T47D (cell line): Measurements from ENCODE around the gene DUSP22.

ENCODE experiments used
- DNase-seq, 2 experiments: peaks; one replicate each; pipeline versions ENCODE4 v3.0.0 to v3.0.0-alpha.2; 2011 to 2012; ENCODE audit warnings: low read depth in 1 of 2, low spot score in 1 of 2
- JUND ChIP-seq: IDR thresholded peaks from 2 replicates; pipeline ENCODE4 v1.6.1; 2012; ENCODE audit warnings: low read depth
- in situ Hi-C: cut with HindIII; loops from 2 replicates; pipeline ENCODE4 v1.10.0; 2016; ENCODE audit warnings: low sequenced_read_pairs, low pct_unique_long_range_greater_than_20kb

DUSP22 gene

DNA sequence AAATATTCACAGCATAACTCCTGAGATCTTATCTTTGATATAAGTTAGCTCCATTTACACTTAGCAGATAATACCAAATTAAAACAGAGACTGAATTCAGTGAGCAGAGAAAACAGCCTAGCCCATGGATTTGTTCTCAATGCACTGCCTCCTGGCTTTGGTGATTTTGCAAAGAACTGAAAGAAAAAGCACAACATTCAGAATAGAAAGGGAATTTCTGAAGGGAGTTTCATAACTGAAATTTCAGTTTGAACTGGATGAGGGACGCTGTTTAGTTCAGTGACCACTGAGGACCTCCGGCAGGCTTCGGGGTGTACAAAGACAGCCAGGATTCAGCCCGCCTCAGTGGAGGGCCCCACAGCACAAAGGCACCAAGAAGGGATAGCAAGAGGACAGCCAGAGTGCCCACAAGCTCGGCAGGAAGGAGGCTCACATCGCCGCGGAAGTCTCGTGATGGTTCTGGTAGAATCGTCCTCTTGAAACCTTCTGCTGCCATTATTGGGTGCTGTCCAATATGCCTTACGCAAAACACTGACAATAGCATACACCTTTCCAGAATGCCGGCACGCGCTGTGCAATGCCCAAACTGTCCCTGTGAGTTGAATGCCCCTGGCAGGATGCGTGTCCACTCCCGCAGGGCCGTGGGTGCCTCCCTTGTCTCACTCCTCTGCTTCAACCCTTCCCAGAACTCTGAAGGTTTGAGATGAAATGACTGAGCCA is 89.6 kb downstream of the DUSP22 start:
- in situ Hi-C loops = no loop called here
- no peak for TF ChIP-seq JUND
- no peak for DNase-seq

DNA sequence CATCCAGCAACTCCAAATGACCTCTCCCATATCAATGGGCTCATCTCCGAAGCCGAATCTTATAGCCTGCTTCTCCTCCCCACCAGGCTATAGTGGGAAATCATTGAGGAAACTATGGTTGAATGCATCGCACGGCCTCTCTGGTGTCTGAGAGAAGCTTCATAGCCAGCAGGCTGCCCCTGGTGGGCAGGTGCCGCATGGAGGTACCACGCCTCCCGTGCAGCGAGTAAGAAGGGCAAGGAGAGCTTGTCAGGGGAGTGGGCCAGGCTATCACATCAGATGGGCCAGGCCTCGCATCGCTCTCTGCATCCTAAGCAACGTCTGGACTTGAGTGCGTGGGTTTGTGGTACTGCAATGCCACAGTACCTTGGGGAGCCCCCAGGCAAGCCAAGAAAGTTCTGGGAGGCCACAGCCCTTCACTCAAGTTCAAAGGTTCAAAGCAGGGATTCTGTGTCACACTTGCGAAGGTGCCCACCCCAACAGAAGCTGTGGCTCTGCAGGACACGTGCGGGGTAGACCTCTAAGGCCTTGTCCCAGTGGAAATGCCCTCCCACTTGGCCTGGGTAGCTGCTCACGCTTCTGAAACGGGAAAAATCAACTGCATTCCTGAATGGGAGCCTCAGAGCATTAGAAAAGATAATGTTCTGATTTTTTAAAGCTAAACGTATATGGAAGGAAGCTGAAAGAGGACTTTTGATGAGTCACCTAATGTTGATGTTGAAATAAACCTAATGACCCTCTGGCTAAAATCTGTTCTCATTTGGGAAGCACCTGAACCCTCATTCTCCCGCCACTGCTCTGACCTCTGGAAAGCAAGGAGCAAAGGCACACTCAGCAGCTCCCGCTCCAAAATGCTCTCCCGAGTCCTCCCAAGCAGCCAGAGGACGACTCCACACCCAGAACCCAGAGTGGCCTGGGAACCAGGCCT is 90.9 kb downstream of the DUSP22 start:
- no peak for DNase-seq
- in situ Hi-C loops = no loop called here
- no peak for TF ChIP-seq JUND

DNA sequence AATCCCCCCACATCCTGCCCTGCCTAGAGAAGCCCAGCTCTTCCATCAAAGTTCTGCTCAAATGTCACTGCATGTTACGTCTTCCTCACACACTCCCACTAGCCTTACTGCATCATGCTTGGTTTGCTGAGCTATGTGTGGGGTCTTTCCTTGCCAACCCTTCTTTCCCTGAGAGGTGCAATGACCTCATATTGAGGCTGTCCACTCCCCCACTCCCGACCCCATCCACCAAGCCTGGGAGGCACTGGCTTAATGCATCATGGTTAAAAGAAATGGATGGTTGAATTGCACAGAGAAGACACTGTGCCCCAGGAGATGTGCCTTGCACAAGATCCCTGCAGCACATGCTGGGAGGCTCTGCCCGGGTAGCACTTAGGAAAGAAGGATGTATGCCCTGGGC is 91.6 kb downstream of the DUSP22 start:
- no peak for TF ChIP-seq JUND
- no peak for DNase-seq
- in situ Hi-C loops = no loop called here

DNA sequence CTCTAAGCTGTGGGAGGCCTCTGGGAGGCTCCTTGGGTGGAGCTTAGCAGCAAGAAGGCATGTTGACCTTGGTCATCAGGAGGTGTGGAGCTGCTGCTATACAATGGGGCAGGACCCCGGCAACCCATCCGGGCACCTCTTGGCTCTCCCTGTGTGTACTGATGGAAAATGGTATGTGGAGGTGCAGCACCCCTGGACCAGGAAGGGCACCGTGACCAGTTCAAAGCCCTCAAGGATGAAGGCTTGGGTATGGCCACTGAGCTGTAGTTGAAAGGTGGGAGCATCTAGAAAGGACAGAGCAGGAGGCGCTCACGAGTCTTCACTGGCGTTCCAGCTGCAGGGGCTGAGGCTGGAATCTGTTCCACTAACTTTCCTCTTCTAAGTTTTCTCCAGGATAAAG is 92.6 kb downstream of the DUSP22 start:
- DNase-seq = no peak
- TF ChIP-seq JUND = no peak
- in situ Hi-C loops = no loop called here

DNA sequence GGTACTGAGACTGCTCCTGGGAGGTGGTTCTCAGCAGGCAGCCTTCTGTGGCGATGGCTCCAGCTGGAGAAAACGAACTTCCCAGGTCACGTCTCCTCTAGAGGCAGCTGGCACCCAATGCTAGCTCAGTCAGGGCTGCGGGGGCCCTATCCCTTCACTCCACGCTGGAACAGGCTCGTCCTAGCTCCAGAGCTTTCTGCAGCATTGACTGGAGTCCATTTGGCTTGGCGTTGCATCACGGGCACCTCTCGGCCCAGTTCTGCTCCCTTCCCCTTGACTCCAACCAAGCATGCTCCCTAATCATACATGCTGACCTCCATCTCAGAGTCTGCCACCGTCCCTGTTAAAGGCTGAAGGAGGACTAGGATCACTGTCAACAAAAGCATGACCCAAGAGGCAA is 93.3 kb downstream of the DUSP22 start:
- no peak for DNase-seq
- in situ Hi-C loops = no loop called here
- TF ChIP-seq JUND = no peak

DNA sequence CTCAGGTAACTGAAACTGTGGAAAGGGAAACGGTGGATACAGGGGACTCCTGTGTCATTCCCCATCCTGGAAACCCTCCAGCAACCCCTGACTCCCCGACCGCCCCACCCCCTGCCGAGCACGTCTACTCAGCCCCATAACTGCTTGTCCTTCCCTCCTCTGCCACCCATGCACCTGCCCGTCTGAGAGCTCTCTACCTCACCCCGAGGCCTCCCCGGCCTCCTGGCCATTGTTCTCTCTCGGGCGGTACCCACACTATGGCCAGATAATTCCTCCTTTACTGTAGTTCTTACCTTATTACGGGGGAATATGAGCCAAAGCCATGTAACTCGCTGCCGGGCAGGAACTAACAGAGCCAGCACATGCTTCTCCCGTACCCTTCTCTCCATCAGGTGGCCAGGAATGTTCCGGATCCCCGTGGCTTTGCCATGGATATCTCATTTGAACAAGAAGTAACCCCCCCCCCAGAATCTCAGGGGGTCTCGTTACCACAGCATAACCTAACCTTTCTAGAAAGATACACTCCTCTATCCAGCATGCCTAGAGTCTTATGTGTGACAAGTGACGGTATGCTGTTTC is 94.5 kb downstream of the DUSP22 start:
- no peak for DNase-seq
- no peak for TF ChIP-seq JUND
- in situ Hi-C loops = no loop called here

DNA sequence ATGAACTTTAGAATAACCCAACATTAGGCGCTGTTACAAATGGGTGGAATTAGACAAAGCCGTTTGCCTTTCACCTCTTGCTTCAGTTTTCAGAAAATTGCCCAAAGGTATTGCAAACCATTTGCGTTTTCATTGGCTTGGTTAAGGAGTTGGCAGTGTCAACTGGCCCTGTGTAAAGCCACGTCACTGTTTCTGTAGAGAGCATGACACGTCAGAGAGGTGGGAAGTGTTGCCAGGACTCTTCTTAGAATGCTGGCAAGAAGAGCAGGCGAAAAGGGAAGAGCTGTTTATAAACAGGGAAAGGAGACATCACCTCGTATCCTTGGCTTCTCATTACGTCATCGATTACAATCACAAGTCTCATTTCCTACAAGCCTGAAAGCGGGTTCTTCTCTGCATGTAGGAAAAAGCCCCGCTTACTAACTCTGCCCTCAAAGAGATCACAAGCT is 95.0 kb downstream of the DUSP22 start:
- no peak for TF ChIP-seq JUND
- in situ Hi-C loops = no loop called here
- DNase-seq = peak in 1 of 2 experiments; percentile 52

DNA sequence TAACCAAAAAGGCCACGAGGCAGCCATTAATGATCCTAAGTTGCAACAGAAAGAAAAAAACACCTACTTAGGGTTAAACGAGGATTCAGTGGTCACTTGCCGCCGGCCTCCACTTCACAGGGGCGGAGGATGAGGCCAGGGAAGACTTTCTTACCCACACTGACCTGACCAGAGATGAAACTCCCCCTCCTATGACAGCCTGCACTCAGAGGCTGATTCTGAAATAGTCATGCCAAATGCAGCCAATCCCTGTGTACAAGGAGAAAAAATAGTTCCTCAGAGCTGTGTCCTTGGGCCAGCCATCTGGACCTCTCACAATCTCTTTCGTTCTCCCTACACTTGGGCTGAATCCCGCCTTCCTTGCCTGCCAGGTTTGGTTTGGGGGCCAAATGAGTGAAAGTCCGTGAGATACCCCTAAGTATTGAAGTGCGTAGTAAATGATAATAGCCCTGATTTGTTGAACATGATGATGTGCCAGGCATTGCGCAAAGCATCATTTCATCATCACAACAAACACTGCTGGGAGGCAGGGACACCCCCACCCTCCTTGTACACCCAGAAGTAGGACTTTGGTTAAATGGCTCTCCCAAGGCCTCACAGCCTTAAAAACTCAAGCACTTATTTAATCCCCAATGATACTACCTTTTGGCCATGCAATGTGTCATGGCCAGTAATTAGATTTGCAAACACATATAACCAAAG is 96.1 kb downstream of the DUSP22 start:
- no peak for DNase-seq
- in situ Hi-C loops = no loop called here
- no peak for TF ChIP-seq JUND

DNA sequence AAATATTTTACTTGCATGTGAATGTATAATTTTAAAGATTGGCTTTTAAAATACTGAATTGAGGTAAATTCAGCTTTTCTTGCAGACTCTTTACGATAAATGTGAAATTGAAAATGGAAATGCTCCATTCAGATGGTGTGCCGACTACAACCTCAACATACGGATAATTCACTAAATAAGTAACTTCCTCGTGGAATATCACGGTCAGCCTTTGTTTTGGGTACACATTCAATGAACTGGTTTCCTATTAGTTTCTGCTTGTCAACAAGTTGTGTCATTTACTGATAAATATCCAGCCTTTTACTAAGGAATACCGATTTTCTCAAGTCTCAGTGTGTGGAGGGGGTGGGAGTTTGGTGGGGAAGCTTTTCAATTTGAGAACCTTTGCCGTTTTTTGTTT is 96.9 kb downstream of the DUSP22 start:
- TF ChIP-seq JUND = no peak
- in situ Hi-C loops = no loop called here
- DNase-seq = no peak

DNA sequence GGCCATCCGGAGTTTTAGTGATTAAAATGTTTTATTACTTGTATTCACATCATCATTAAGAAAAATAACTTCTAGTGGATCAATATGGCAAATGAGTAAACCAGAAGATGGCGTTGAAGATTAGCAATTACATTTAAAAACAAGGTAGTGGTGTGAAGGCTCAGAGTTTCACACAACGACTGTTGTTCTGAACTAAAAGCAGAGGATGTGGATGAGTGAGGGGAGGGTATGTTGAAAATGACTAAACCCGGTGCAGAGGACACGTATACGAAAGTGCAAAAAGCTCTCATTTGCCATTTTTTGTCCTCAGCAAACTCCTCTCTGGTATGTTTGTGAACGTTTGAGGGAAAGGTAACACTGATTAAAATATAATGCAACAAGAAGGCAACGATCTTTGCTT is 97.3 kb downstream of the DUSP22 start:
- DNase-seq = no peak
- in situ Hi-C loops = no loop called here

DNA sequence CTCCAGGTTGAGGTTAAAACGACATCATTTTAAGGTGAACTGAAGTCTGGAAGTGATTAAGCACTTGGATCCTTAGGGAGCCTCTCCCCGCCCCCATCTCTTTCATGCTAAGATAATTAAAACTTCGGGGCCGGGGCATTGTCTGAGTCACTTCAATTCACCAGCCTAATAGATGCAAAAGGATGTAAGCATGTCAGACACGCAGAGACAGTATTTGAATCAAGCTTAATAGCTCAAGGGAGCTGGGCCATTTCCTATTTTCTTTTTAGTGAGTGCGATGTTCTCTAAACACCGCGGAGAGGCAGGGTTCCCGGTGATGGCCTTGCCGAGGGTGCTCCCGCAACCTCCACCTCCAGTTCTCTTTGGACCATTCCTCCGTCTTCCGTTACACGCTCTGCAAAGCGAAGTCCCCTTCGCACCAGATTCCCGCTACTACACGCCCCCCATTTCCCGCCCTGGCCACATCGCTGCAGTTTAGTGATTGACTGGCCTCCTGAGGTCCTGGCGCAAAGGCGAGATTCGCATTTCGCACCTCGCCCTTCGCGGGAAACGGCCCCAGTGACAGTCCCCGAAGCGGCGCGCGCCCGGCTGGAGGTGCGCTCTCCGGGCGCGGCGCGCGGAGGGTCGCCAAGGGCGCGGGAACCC is 98.7 kb downstream of the DUSP22 start:
- TF ChIP-seq JUND = no peak
- no peak for DNase-seq
- in situ Hi-C loops = no loop called here

More for the DNA sequence above, 97.3 kb downstream of the DUSP22 start:
- no peak for TF ChIP-seq JUND
